Trophoblast cell (in vitro differentiated cells and primary cell): ENCODE measurements around the gene ETS1.

Source experiments
- DNase-seq, 2 donors: peaks; one replicate each; pipeline ENCODE4 v3.0.0-alpha.2; 2016
- H2AFZ ChIP-seq: 2 replicates; pipeline ENCODE4 v1.6.1; 2013; ENCODE audit warnings: low read length, moderate library complexity, mild to moderate bottlenecking; ENCODE audit not compliant: insufficient read depth, poor library complexity
- H2AK5ac ChIP-seq: 2 replicates; pipeline ENCODE4 v1.6.1; 2013; ENCODE audit warnings: mild to moderate bottlenecking, low read length
- H2BK120ac ChIP-seq: 2 replicates; pipeline ENCODE4 v1.6.1; 2013; ENCODE audit warnings: low read length, mild to moderate bottlenecking, moderate library complexity; ENCODE audit not compliant: insufficient read depth, poor library complexity
- H2BK12ac ChIP-seq: 2 replicates; pipeline ENCODE4 v1.6.1; 2013; ENCODE audit warnings: mild to moderate bottlenecking, low read length, moderate library complexity
- H2BK5ac ChIP-seq: 2 replicates; pipeline ENCODE4 v1.6.1; 2013; ENCODE audit warnings: low read length, low read depth, moderate library complexity, mild to moderate bottlenecking; ENCODE audit not compliant: poor library complexity
- H3K14ac ChIP-seq: 2 replicates; pipeline ENCODE4 v1.6.1; 2013; ENCODE audit warnings: mild to moderate bottlenecking, low read length
- H3K18ac ChIP-seq: 2 replicates; pipeline ENCODE4 v1.6.1; 2013; ENCODE audit warnings: mild to moderate bottlenecking, low read length
- H3K23ac ChIP-seq: 2 replicates; pipeline ENCODE4 v1.6.1; 2013; ENCODE audit warnings: low read length
- H3K27ac ChIP-seq: 2 replicates; pipeline ENCODE4 v1.5.1; 2013; ENCODE audit warnings: low read depth, mild to moderate bottlenecking, inconsistent platforms, low read length, moderate library complexity
- H3K27me3 ChIP-seq: 2 replicates; pipeline ENCODE4 v1.6.1; 2013; ENCODE audit warnings: inconsistent platforms, mild to moderate bottlenecking, low read length, moderate library complexity; ENCODE audit not compliant: insufficient read depth
- H3K36me3 ChIP-seq, 2 experiments: 1 replicate in 1 of 2; 2 replicates in 1 of 2; pipeline ENCODE4 v1.6.1; 2013; ENCODE audit warnings: low read length in 2 of 2, mild to moderate bottlenecking in 2 of 2, moderate library complexity in 1 of 2; ENCODE audit not compliant: insufficient read depth in 2 of 2, control insufficient read depth in 1 of 2
- H3K4ac ChIP-seq: 2 replicates; pipeline ENCODE4 v1.6.1; 2013; ENCODE audit warnings: low read depth, mild to moderate bottlenecking, low read length, moderate library complexity
- H3K4me1 ChIP-seq, 2 experiments: 1 replicate in 1 of 2; 2 replicates in 1 of 2; pipeline ENCODE4 v1.6.1; 2013; ENCODE audit warnings: low read length in 2 of 2, mild to moderate bottlenecking in 2 of 2, moderate library complexity in 1 of 2; ENCODE audit not compliant: insufficient read depth in 2 of 2, control insufficient read depth in 1 of 2
- H3K4me2 ChIP-seq: 2 replicates; pipeline ENCODE4 v1.6.1; 2013; ENCODE audit warnings: inconsistent platforms, mild to moderate bottlenecking, low read length, moderate library complexity
- H3K4me3 ChIP-seq: 2 replicates; pipeline ENCODE4 v1.5.1; 2013; ENCODE audit warnings: mild to moderate bottlenecking, low read depth, low read length, inconsistent platforms
- H3K79me1 ChIP-seq: one replicate; pipeline ENCODE4 v1.6.1; 2013; ENCODE audit warnings: low read length
- H3K79me2 ChIP-seq: 2 replicates; pipeline ENCODE4 v1.6.1; 2013; ENCODE audit warnings: low read length, mild to moderate bottlenecking; ENCODE audit not compliant: control insufficient read depth, insufficient read depth, poor library complexity
- H3K9ac ChIP-seq: 2 replicates; pipeline ENCODE4 v1.6.1; 2013; ENCODE audit warnings: mild to moderate bottlenecking, low read length
- H3K9me3 ChIP-seq: 2 replicates; pipeline ENCODE4 v1.6.1; 2013; ENCODE audit warnings: low read depth, mild to moderate bottlenecking, control low read depth, inconsistent platforms, low read length; ENCODE audit not compliant: insufficient read depth
- H4K12ac ChIP-seq: 2 replicates; pipeline ENCODE4 v1.6.1; 2013; ENCODE audit warnings: low read depth, mild to moderate bottlenecking, low read length, moderate library complexity
- H4K8ac ChIP-seq: 2 replicates; pipeline ENCODE4 v1.6.1; 2013; ENCODE audit warnings: low read depth, mild to moderate bottlenecking, low read length, moderate library complexity
- H4K91ac ChIP-seq: one replicate; pipeline ENCODE4 v1.6.1; 2013; ENCODE audit warnings: low read depth, mild to moderate bottlenecking, low read length, moderate library complexity
- WGBS: extraction: QIAGEN DNeasy Blood & Tissue Kit; methylation state at CpG from one replicate; pipeline ENCODE4 v1.1.7; 2013; ENCODE audit warnings: missing lambda C conversion rate; ENCODE audit not compliant: insufficient read length, insufficient coverage; ENCODE audit errors: extremely low coverage; 5-methylcytosine and 5-hydroxymethylcytosine counted together

ETS1 gene

GRCh38 chr11:128477278-128477677 lies 110.1 kb downstream of the ETS1 start:
- H3K4me2 ChIP-seq: no peak overlapping the region
- WGBS: no CpG with 5 or more reads among the region's 3 CpGs
- H2AFZ ChIP-seq: no peak overlapping the region
- no peak overlapping the region for H3K18ac ChIP-seq
- H3K4ac ChIP-seq: no peak overlapping the region
- no peak overlapping the region for H2AK5ac ChIP-seq
- no peaks in the 10 kb centered on the region for H3K79me2 ChIP-seq
- no peak for DNase-seq
- H3K4me3 ChIP-seq: no peak overlapping the region
- H4K8ac ChIP-seq: no peak overlapping the region
- H2BK5ac ChIP-seq: no peak overlapping the region
- peak overlapping the region; percentile 55 for H2BK12ac ChIP-seq
- no peak overlapping the region for H4K12ac ChIP-seq
- no peak overlapping the region for H3K23ac ChIP-seq
- H3K9me3 ChIP-seq: no peaks in the 10 kb centered on the region
- H4K91ac ChIP-seq: no peak overlapping the region
- H3K14ac ChIP-seq: no peak overlapping the region
- H3K4me1 ChIP-seq: peaks cover 17 to 18% of the 10 kb centered on the region in 2 experiments
- H3K27ac ChIP-seq: peak overlapping the region; percentile 22
- H3K9ac ChIP-seq: no peak overlapping the region
- H3K27me3 ChIP-seq: no peaks in the 10 kb centered on the region
- H2BK120ac ChIP-seq: no peak overlapping the region
- peaks cover 20 to 33% of the 10 kb centered on the region in 2 experiments for H3K36me3 ChIP-seq
- peaks cover 9% of the 10 kb centered on the region for H3K79me1 ChIP-seq

GRCh38 chr11:128476729-128477128 lies 110.6 kb downstream of the ETS1 start:
- Histone ChIP-seq H3K23ac (no peak overlapping the region), H2BK12ac (no peak overlapping the region), H2AFZ (no peak overlapping the region), H3K4me1 (peaks cover 17 to 18% of the 10 kb centered on the region in 2 experiments), H3K4me2 (no peak overlapping the region), H3K14ac (no peak overlapping the region), H3K36me3 (peaks cover 20 to 34% of the 10 kb centered on the region in 2 experiments), H3K9me3 (no peaks in the 10 kb centered on the region), H4K91ac (no peak overlapping the region), H3K9ac (no peak overlapping the region), H3K27ac (peak overlapping the region; percentile 22), H3K27me3 (no peaks in the 10 kb centered on the region), H4K12ac (no peak overlapping the region), H3K4ac (no peak overlapping the region), H4K8ac (no peak overlapping the region), H3K79me2 (no peaks in the 10 kb centered on the region), H3K79me1 (peaks cover 9% of the 10 kb centered on the region), H3K4me3 (no peak overlapping the region), H2BK120ac (no peak overlapping the region), H2AK5ac (no peak overlapping the region), H3K18ac (no peak overlapping the region), H2BK5ac (no peak overlapping the region)
- WGBS: no CpG with 5 or more reads among the region's 7 CpGs
- peak; percentile 90 to 98 for DNase-seq

GRCh38 chr11:128476049-128476448 lies 111.3 kb downstream of the ETS1 start:
- peaks cover 17 to 21% of the 10 kb centered on the region in 2 experiments for H3K4me1 ChIP-seq
- no peak overlapping the region for H3K4ac ChIP-seq
- no peak overlapping the region for H3K23ac ChIP-seq
- H2BK12ac ChIP-seq: no peak overlapping the region
- H3K79me2 ChIP-seq: no peaks in the 10 kb centered on the region
- H3K27me3 ChIP-seq: no peaks in the 10 kb centered on the region
- H3K4me3 ChIP-seq: no peak overlapping the region
- H4K12ac ChIP-seq: no peak overlapping the region
- no peak overlapping the region for H3K9ac ChIP-seq
- peak in 1 of 2 donors; percentile 16 for DNase-seq
- no peak overlapping the region for H3K4me2 ChIP-seq
- H3K14ac ChIP-seq: no peak overlapping the region
- H3K79me1 ChIP-seq: peaks cover 9% of the 10 kb centered on the region
- H3K18ac ChIP-seq: no peak overlapping the region
- H3K36me3 ChIP-seq: peaks cover 23 to 38% of the 10 kb centered on the region in 2 experiments
- no peaks in the 10 kb centered on the region for H3K9me3 ChIP-seq
- H4K8ac ChIP-seq: no peak overlapping the region
- H2AK5ac ChIP-seq: no peak overlapping the region
- H3K27ac ChIP-seq: no peak overlapping the region
- H2BK5ac ChIP-seq: no peak overlapping the region
- H4K91ac ChIP-seq: no peak overlapping the region
- H2AFZ ChIP-seq: no peak overlapping the region
- H2BK120ac ChIP-seq: no peak overlapping the region
- no CpG with 5 or more reads among the region's 1 CpG for WGBS

GRCh38 chr11:128474036-128474874 lies 113.1 kb downstream of the ETS1 start:
- Histone ChIP-seq H3K4ac (no peak overlapping the region), H2BK12ac (peak overlapping the region; percentile 56), H3K27me3 (no peaks in the 10 kb centered on the region), H3K9ac (peak overlapping the region; percentile 30), H4K8ac (no peak overlapping the region), H4K12ac (no peak overlapping the region), H2BK120ac (no peak overlapping the region), H3K27ac (no peak overlapping the region), H3K18ac (peak overlapping the region; percentile 19), H2AK5ac (no peak overlapping the region), H3K4me2 (no peak overlapping the region), H3K79me1 (peaks cover 9% of the 10 kb centered on the region), H2BK5ac (no peak overlapping the region), H2AFZ (no peak overlapping the region), H3K14ac (no peak overlapping the region), H4K91ac (no peak overlapping the region), H3K4me1 (peaks cover 19 to 21% of the 10 kb centered on the region in 2 experiments), H3K36me3 (peaks cover 16 to 29% of the 10 kb centered on the region in 2 experiments), H3K79me2 (no peaks in the 10 kb centered on the region), H3K23ac (no peak overlapping the region), H3K9me3 (no peaks in the 10 kb centered on the region), H3K4me3 (no peak overlapping the region)
- DNase-seq: no peak
- no CpG with 5 or more reads among the region's 8 CpGs for WGBS
